ENCODE measurements around the gene SCARB1. TPM values are rescaled to one million over a fixed set of nuclear protein-coding genes. Genes with fewer than 3 reads are reported as not detected.
A peak's percentile ranks its signal among the peaks of the same experiment; 100 is the strongest.

Gene SCARB1
- total and polyA plus RNA-seq, 9 of the 15 experiments (the other 6 are each of a cell fraction or from before 2014, with no cell fraction given) = 0.56 to 157 (median 52.8) TPM

- TF ChIP-seq USF2 (CRISPR knock-in tag; IDR thresholded peaks at IDR 0.05) = no peak
- TF ChIP-seq ZNF707 (CRISPR knock-in tag; conservative IDR thresholded peaks at IDR 0.05) = no peak
- no peak for TF ChIP-seq ZNF717 (CRISPR knock-in tag; IDR thresholded peaks at IDR 0.05)
- TF ChIP-seq FUS (optimal IDR thresholded peaks at IDR 0.05; ENCODE audit: low read depth, low read length) = no peak
- no peak for TF ChIP-seq LCOR (CRISPR knock-in tag; IDR thresholded peaks at IDR 0.05)
- no peak for TF ChIP-seq RREB1 (CRISPR knock-in tag; IDR thresholded peaks at IDR 0.05)
- no peak for TF ChIP-seq CBFA2T2 (conservative IDR thresholded peaks at IDR 0.05)
- TF ChIP-seq MBD2 (IDR thresholded peaks at IDR 0.05; ENCODE audit: borderline replicate concordance, low read depth) = 0 out of 2 replicates have a peak, but pooled peaks have one; percentile 13
- TF ChIP-seq ZNF318 (IDR thresholded peaks at IDR 0.05; ENCODE audit: borderline replicate concordance in 1 of 2, low read depth in 1 of 2) = no peak
- TF ChIP-seq BACH1 (tag; IDR thresholded peaks at IDR 0.05) = no peak
These were observed at the start of gene SCARB1 (continued) for GRCh38 chr12:124863416-124864325.
